GM19455 (cell line): Measurements from ENCODE around the gene DUSP8.

Experiments
- ATAC-seq: cut with Tn5 transposase; IDR thresholded peaks from one replicate; pipeline ENCODE4 v1.9.1; 2021; ENCODE audit not compliant: unreplicated experiment

The DUSP8 gene

GRCh38 chr11:1554981-1555712, 16.9 kb downstream of the DUSP8 start:
- ATAC-seq, result no peak

GRCh38 chr11:1553808-1554594, 18.1 kb downstream of the DUSP8 start:
- ATAC-seq, result no peak

- no peak for ATAC-seq
These were observed 22.4 kb downstream of the DUSP8 start for GRCh38 chr11:1549338-1550330.

- no peak for ATAC-seq
These were observed 23.6 kb downstream of the DUSP8 start for GRCh38 chr11:1548221-1549070.

- ATAC-seq, result no peak
These were observed 24.5 kb downstream of the DUSP8 start for GRCh38 chr11:1547467-1548098.

GRCh38 chr11:1546536-1547466, 25.3 kb downstream of the DUSP8 start:
- ATAC-seq, result no peak

- no peak for ATAC-seq
These were observed 26.0 kb downstream of the DUSP8 start for GRCh38 chr11:1546077-1546535.

GRCh38 chr11:1545432-1545831, 26.6 kb downstream of the DUSP8 start:
- ATAC-seq, result no peak

GRCh38 chr11:1544536-1544935, 27.5 kb downstream of the DUSP8 start:
- no peak for ATAC-seq

GRCh38 chr11:1543606-1544263, 28.3 kb downstream of the DUSP8 start:
- no peak for ATAC-seq

GRCh38 chr11:1542267-1542666, 29.8 kb downstream of the DUSP8 start:
- ATAC-seq, result no peak

GRCh38 chr11:1541474-1542204, 30.4 kb downstream of the DUSP8 start:
- no peak for ATAC-seq

GRCh38 chr11:1540074-1540473, 32.0 kb downstream of the DUSP8 start:
- ATAC-seq, result no peak

- no peak for ATAC-seq
These were observed 33.9 kb downstream of the DUSP8 start for GRCh38 chr11:1538153-1538552.

- ATAC-seq, result no peak
These were observed 35.8 kb downstream of the DUSP8 start for GRCh38 chr11:1536065-1536843.

- no peak for ATAC-seq
These were observed 37.4 kb downstream of the DUSP8 start for GRCh38 chr11:1534682-1535081.

GRCh38 chr11:1534171-1534570, 37.9 kb downstream of the DUSP8 start:
- no peak for ATAC-seq
